K562 (cell line): Measurements from ENCODE around the gene FDPS. TPM values are rescaled to one million over a fixed set of nuclear protein-coding genes. Genes with fewer than 3 reads are reported as not detected.
A peak's percentile ranks its signal among the peaks of the same experiment; 100 is the strongest.

Source experiments
- ATF1 ChIP-seq, 2 experiments: fragments of 450-650 bp in 1 of 2; IDR thresholded peaks; 2 replicates each; pipeline ENCODE4 v1.6.1; 2016; ENCODE audit warnings: missing compliant biosample characterization in 1 of 2, missing genetic modification characterization in 1 of 2
- BHLHE40 ChIP-seq: IDR thresholded peaks from 2 replicates; pipeline ENCODE4 v1.6.1; 2011; ENCODE audit warnings: low read length, improper control_type of control experiment
- CC2D1A ChIP-seq: fragments of 450-650 bp; IDR thresholded peaks from 2 replicates; pipeline ENCODE4 v1.6.1; 2017; ENCODE audit warnings: mild to moderate bottlenecking
- CEBPG ChIP-seq, 3 experiments: fragments of 200-800 bp in 1 of 3; sonication (Bioruptor generic) in 1 of 3; sonication (generic) in 1 of 3; formaldehyde crosslinking in 1 of 3; IDR thresholded peaks in 2 of 3; conservative IDR thresholded peaks in 1 of 3; 2 replicates each; pipeline versions ENCODE4 v1.6.1 to v1.8.0; 2016 to 2022; ENCODE audit warnings: missing compliant biosample characterization in 2 of 3, missing genetic modification characterization in 2 of 3, mild to moderate bottlenecking in 1 of 3, missing genetic modification reagents in 1 of 3
- DACH1 ChIP-seq: fragments of 450-650 bp; IDR thresholded peaks from 2 replicates; pipeline ENCODE4 v1.6.1; 2018; ENCODE audit not compliant: partially characterized antibody
- HDAC2 ChIP-seq: fragments of 450-650 bp; IDR thresholded peaks from 2 replicates; pipeline ENCODE4 v1.6.1; 2016; ENCODE audit warnings: mild to moderate bottlenecking
- ID3 ChIP-seq, 2 experiments: fragments of 250-450 bp in 1 of 2; fragments of 450-650 bp in 1 of 2; sonication (Bioruptor Pico) in 1 of 2; IDR thresholded peaks; 2 replicates each; pipeline versions ENCODE4 v1.6.1 to v1.8.0; 2016 to 2021; ENCODE audit warnings: mild to moderate bottlenecking in 2 of 2, moderate library complexity in 2 of 2, missing compliant biosample characterization in 1 of 2, missing genetic modification characterization in 1 of 2
- JUN ChIP-seq, 2 experiments: sonication (generic) in 1 of 2; formaldehyde crosslinking in 1 of 2; IDR thresholded peaks; 2 replicates each; pipeline versions ENCODE4 v1.6.1 to v1.8.0; 2012 to 2022; ENCODE audit warnings: borderline replicate concordance in 2 of 2, mild to moderate bottlenecking in 2 of 2, improper control_type of control experiment in 1 of 2, low read depth in 1 of 2, low read length in 1 of 2, missing genetic modification reagents in 1 of 2
- KDM5B ChIP-seq: fragments of 200-600 bp; sonication (generic); IDR thresholded peaks from 2 replicates; pipeline ENCODE4 v1.6.1; 2012; ENCODE audit warnings: low read depth, mild to moderate bottlenecking, moderate library complexity, low read length, control low read depth, inconsistent platforms; ENCODE audit not compliant: insufficient replicate concordance
- MEIS2 ChIP-seq: fragments of 450-650 bp; IDR thresholded peaks from 2 replicates; pipeline ENCODE4 v1.6.1; 2014; ENCODE audit warnings: mild to moderate bottlenecking; ENCODE audit not compliant: partially characterized antibody
- NFYB ChIP-seq: IDR thresholded peaks from 2 replicates; pipeline ENCODE4 v1.6.1; 2011; ENCODE audit warnings: mild to moderate bottlenecking, moderate library complexity; ENCODE audit not compliant: insufficient read length; ENCODE audit errors: extremely low read depth
- PHB ChIP-seq: fragments of 250-450 bp; sonication (Bioruptor Pico); IDR thresholded peaks from 2 replicates; pipeline ENCODE4 v1.5.0; 2021
- RBFOX2 ChIP-seq: fragments of 200-400 bp; formaldehyde crosslinking; IDR thresholded peaks from 2 replicates; pipeline ENCODE4 v1.6.1; 2017; ENCODE audit warnings: low read depth, mild to moderate bottlenecking, low read length, moderate library complexity
- RBM25 ChIP-seq: fragments of 200-400 bp; formaldehyde crosslinking; IDR thresholded peaks from 2 replicates; pipeline ENCODE4 v1.6.1; 2018; ENCODE audit warnings: low read length, low read depth, moderate library complexity; ENCODE audit not compliant: severe bottlenecking
- RHOXF2B ChIP-seq: fragments of 250-450 bp; sonication (Bioruptor Pico); conservative IDR thresholded peaks from 2 replicates; pipeline ENCODE4 v1.5.1; 2021
- SIN3B ChIP-seq: fragments of 450-650 bp; IDR thresholded peaks from 2 replicates; pipeline ENCODE4 v1.6.1; 2017; ENCODE audit warnings: low read depth, mild to moderate bottlenecking, moderate library complexity
- SIX5 ChIP-seq, 2 experiments: IDR thresholded peaks; 2 replicates each; pipeline ENCODE4 v1.6.1; 2011; ENCODE audit warnings: low read length in 2 of 2, borderline replicate concordance in 1 of 2, low read depth in 1 of 2, mild to moderate bottlenecking in 1 of 2, moderate library complexity in 1 of 2; ENCODE audit not compliant: insufficient read depth in 1 of 2
- SP2 ChIP-seq: IDR thresholded peaks from 2 replicates; pipeline ENCODE4 v1.6.1; 2011; ENCODE audit warnings: mild to moderate bottlenecking, low read depth, low read length, moderate library complexity; ENCODE audit not compliant: poor library complexity, severe bottlenecking; ENCODE audit errors: extremely low read depth
- USF2 ChIP-seq: sonication (generic); formaldehyde crosslinking; IDR thresholded peaks from 2 replicates; pipeline ENCODE4 v1.5.0; 2020; ENCODE audit warnings: missing genetic modification reagents
- ZNF143 ChIP-seq: sonication (generic); formaldehyde crosslinking; IDR thresholded peaks from 2 replicates; pipeline ENCODE4 v1.9.0; 2022; ENCODE audit warnings: mild to moderate bottlenecking, missing genetic modification reagents
- ZNF41 ChIP-seq: fragments of 250-450 bp; sonication (Bioruptor Pico); conservative IDR thresholded peaks from 2 replicates; pipeline ENCODE4 v1.4.0; 2020; ENCODE audit warnings: mild to moderate bottlenecking
- ZNF639 ChIP-seq, 2 experiments: fragments of 200-800 bp in 1 of 2; sonication (Bioruptor generic) in 1 of 2; sonication (generic) in 1 of 2; formaldehyde crosslinking in 1 of 2; IDR thresholded peaks in 1 of 2; conservative IDR thresholded peaks in 1 of 2; 2 replicates each; pipeline versions ENCODE4 v1.5.0 to v1.6.1; 2016 to 2020; ENCODE audit warnings: missing compliant biosample characterization in 1 of 2, missing genetic modification characterization in 1 of 2, missing genetic modification reagents in 1 of 2
- polyA plus RNA-seq, 8 experiments: library from polyadenylated mRNA; depleted of rRNA in 4 of 8; stranded (reverse) in 5 of 8; unstranded in 3 of 8; fragments of >200 nt; fragmentation: Nextera tagmentation in 2 of 8; fragmentation: Illumina TruSeq in 1 of 8; extraction: Ambion mirVana in 2 of 8; extraction: Trizol in 1 of 8; gene quantifications; 2 replicates each; pipeline versions ENCODE4 v1.2.1 to v1.2.3, GENCODE V29; 2011 to 2014; ENCODE audit warnings: inconsistent platforms in 1 of 8, missing spikeins in 1 of 8
- total RNA-seq, 7 experiments: library from RNA; depleted of rRNA in 6 of 7; stranded (reverse); fragments of >200 nt in 6 of 7; fragmentation: Illumina TruSeq in 2 of 7; extraction: Trizol in 2 of 7; gene quantifications; 2 replicates each; pipeline versions ENCODE4 v1.2.1 to v1.2.3, GENCODE V29; 2011 to 2021; ENCODE audit warnings: low replicate concordance in 1 of 7

FDPS gene
- total and polyA plus RNA-seq, 9 of the 15 experiments (the other 6 are each of a cell fraction or from before 2014, with no cell fraction given), result 247 to 884 (median 360) TPM

- TF ChIP-seq SIN3B, result peak; percentile 57
- peak in 1 of 2 experiments; percentile 43; a peak in 2 of 4 replicates for TF ChIP-seq ZNF639 (CRISPR knock-in tag; conservative IDR thresholded peaks at IDR 0.05 in 1 of 2, IDR thresholded peaks at IDR 0.05 in 1 of 2)
- peak; percentile 88 for TF ChIP-seq RBFOX2
- peak; percentile 55; the same call in 1 of the 2 replicates for TF ChIP-seq JUN (IDR thresholded peaks at IDR 0.05; ENCODE audit: borderline replicate concordance, low read depth, low read length)
- no peak for TF ChIP-seq JUN (CRISPR knock-in tag; IDR thresholded peaks at IDR 0.05; ENCODE audit: borderline replicate concordance)
- peak; percentile 9; the same call in 1 of the 2 replicates for TF ChIP-seq CC2D1A
- TF ChIP-seq ZNF41 (CRISPR knock-in tag), result no peak
- TF ChIP-seq RHOXF2B (CRISPR knock-in tag), result no peak
- TF ChIP-seq ATF1 (CRISPR knock-in tag; IDR thresholded peaks at IDR 0.05), result peak; percentile 78
- peak; percentile 99 for TF ChIP-seq ATF1 (tag; IDR thresholded peaks at IDR 0.05)
- TF ChIP-seq ZNF143 (CRISPR knock-in tag), result peak; percentile 98
- peak; percentile 70 for TF ChIP-seq KDM5B
- peak; percentile 87 for TF ChIP-seq RBM25
- TF ChIP-seq PHB (CRISPR knock-in tag), result 0 out of 2 replicates have a peak, but pooled peaks have one; percentile 25
- peak; percentile 82 for TF ChIP-seq DACH1
- TF ChIP-seq BHLHE40, result peak; percentile 80; the same call in 1 of the 2 replicates
- peak; percentile 90 for TF ChIP-seq NFYB
- peak; percentile 69 for TF ChIP-seq USF2 (CRISPR knock-in tag)
- TF ChIP-seq SIX5 (IDR thresholded peaks at IDR 0.05; ENCODE audit: borderline replicate concordance in 1 of 2, insufficient read depth in 1 of 2, low read depth in 1 of 2, low read length in 2 of 2), result peak; percentile 87 to 88; a peak in 3 of 4 replicates
- no peak for TF ChIP-seq SP2
- 0 out of 2 replicates have a peak, but pooled peaks have one; percentile 19 for TF ChIP-seq HDAC2
- peak; percentile 59 for TF ChIP-seq CEBPG (CRISPR knock-in tag; IDR thresholded peaks at IDR 0.05)
- TF ChIP-seq CEBPG (tag; conservative IDR thresholded peaks at IDR 0.05 in 1 of 2, IDR thresholded peaks at IDR 0.05 in 1 of 2), result no peak
- peak; percentile 80 for TF ChIP-seq MEIS2
- no peak for TF ChIP-seq ID3 (CRISPR knock-in tag; IDR thresholded peaks at IDR 0.05)
- TF ChIP-seq ID3 (tag; IDR thresholded peaks at IDR 0.05), result 0 out of 2 replicates have a peak, but pooled peaks have one; percentile 21
Measured at GRCh38 chr1:155308493-155309422, at the start of gene FDPS (continued).
